KMS-11 (cell line): ENCODE data around the gene PRRC2B.

Experiments
- H2AFZ ChIP-seq: fragments of 200-600 bp; sonication (generic); 2 replicates; pipeline ENCODE4 v1.6.1; 2016; ENCODE audit warnings: antibody characterized with exemption, mixed run types, low read depth
- H3K27ac ChIP-seq: fragments of 200-600 bp; sonication (generic); 2 replicates; pipeline ENCODE4 v1.6.1; 2016; ENCODE audit warnings: mild to moderate bottlenecking, mixed run types
- H3K27me3 ChIP-seq: fragments of 200-600 bp; sonication (generic); 2 replicates; pipeline ENCODE4 v1.6.1; 2017; ENCODE audit warnings: mild to moderate bottlenecking, low read depth, mixed run types, moderate library complexity; ENCODE audit not compliant: insufficient read depth
- H3K36me3 ChIP-seq: fragments of 200-600 bp; sonication (generic); 2 replicates; pipeline ENCODE4 v1.6.1; 2017; ENCODE audit warnings: mild to moderate bottlenecking, mixed run types; ENCODE audit not compliant: insufficient read depth
- H3K4me1 ChIP-seq: fragments of 200-600 bp; sonication (generic); 2 replicates; pipeline ENCODE4 v1.6.1; 2016; ENCODE audit warnings: mild to moderate bottlenecking, low read depth, mixed run types; ENCODE audit not compliant: poor library complexity, severe bottlenecking
- H3K4me2 ChIP-seq: fragments of 200-600 bp; sonication (generic); 2 replicates; pipeline ENCODE4 v1.7.0; 2016; ENCODE audit warnings: mild to moderate bottlenecking, mixed run types
- H3K4me3 ChIP-seq: fragments of 200-600 bp; sonication (generic); IDR thresholded peaks from 2 replicates; pipeline ENCODE4 v1.6.1; 2017; ENCODE audit warnings: low read depth, low read length, mixed read lengths; ENCODE audit not compliant: insufficient read depth
- H3K79me2 ChIP-seq: fragments of 200-600 bp; sonication (generic); 2 replicates; pipeline ENCODE4 v1.6.1; 2016; ENCODE audit warnings: low read depth, mixed run types; ENCODE audit not compliant: insufficient read depth
- H3K9ac ChIP-seq: fragments of 200-600 bp; sonication (generic); 2 replicates; pipeline ENCODE4 v1.6.1; 2016; ENCODE audit warnings: mild to moderate bottlenecking, mixed run types
- H4K20me1 ChIP-seq: fragments of 200-600 bp; sonication (generic); 2 replicates; pipeline ENCODE4 v1.6.1; 2016; ENCODE audit warnings: mild to moderate bottlenecking, mixed run types; ENCODE audit not compliant: insufficient read depth
- TF ChIP-seq, protein P1 (sequence below): fragments of 200-600 bp; sonication (generic); conservative IDR thresholded peaks from 2 replicates; pipeline ENCODE4 v1.6.1; 2017; ENCODE audit warnings: low read depth, mild to moderate bottlenecking, antibody characterized with exemption, low read length, moderate library complexity, mixed read lengths

PRRC2B gene

GRCh38 chr9:131476777-131477345 lies 83.0 kb downstream of the PRRC2B start:
- no peak overlapping the region for H3K27ac ChIP-seq
- H4K20me1 ChIP-seq = no peaks in the 10 kb centered on the region
- no peaks in the 10 kb centered on the region for H3K4me1 ChIP-seq
- H3K36me3 ChIP-seq = peaks cover 13% of the 10 kb centered on the region; the same call in 1 of the 2 replicates
- no peaks in the 10 kb centered on the region for H3K27me3 ChIP-seq
- H2AFZ ChIP-seq = no peak overlapping the region
- H3K4me2 ChIP-seq = no peak overlapping the region
- H3K4me3 ChIP-seq = no peak overlapping the region
- peaks cover 10% of the 10 kb centered on the region; the same call in 1 of the 2 replicates for H3K79me2 ChIP-seq
- TF ChIP-seq, protein P1, sequence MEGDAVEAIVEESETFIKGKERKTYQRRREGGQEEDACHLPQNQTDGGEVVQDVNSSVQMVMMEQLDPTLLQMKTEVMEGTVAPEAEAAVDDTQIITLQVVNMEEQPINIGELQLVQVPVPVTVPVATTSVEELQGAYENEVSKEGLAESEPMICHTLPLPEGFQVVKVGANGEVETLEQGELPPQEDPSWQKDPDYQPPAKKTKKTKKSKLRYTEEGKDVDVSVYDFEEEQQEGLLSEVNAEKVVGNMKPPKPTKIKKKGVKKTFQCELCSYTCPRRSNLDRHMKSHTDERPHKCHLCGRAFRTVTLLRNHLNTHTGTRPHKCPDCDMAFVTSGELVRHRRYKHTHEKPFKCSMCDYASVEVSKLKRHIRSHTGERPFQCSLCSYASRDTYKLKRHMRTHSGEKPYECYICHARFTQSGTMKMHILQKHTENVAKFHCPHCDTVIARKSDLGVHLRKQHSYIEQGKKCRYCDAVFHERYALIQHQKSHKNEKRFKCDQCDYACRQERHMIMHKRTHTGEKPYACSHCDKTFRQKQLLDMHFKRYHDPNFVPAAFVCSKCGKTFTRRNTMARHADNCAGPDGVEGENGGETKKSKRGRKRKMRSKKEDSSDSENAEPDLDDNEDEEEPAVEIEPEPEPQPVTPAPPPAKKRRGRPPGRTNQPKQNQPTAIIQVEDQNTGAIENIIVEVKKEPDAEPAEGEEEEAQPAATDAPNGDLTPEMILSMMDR = no peak
- no peak overlapping the region for H3K9ac ChIP-seq

DNA sequence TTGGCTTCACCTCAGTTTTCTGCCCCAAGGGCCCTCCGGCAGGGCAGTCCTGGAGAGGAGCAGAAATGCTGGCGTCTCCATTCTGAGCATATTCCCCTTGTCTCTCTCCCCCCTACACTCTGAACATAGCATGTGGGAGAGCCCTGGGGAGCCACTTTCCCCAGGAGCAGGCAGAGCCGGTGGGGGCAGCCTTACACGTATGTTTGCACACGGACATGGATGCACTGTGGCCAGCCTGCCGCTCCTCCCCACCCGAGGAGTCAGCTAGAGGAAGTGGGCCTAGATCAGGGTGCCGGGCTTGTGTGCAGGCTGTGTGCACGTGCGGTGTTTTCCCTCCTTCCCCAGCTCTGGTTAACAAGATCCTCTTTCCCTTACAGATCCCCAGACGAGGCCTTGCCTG lies 83.5 kb downstream of the PRRC2B start:
- H4K20me1 ChIP-seq = no peaks in the 10 kb centered on the region
- H3K27ac ChIP-seq = no peak overlapping the region
- peaks cover 9% of the 10 kb centered on the region; the same call in 1 of the 2 replicates for H3K79me2 ChIP-seq
- no peak overlapping the region for H2AFZ ChIP-seq
- H3K4me3 ChIP-seq = no peak overlapping the region
- TF ChIP-seq, protein P1 = no peak
- no peaks in the 10 kb centered on the region for H3K4me1 ChIP-seq
- no peaks in the 10 kb centered on the region for H3K27me3 ChIP-seq
- H3K4me2 ChIP-seq = no peak overlapping the region
- no peak overlapping the region for H3K9ac ChIP-seq
- peaks cover 13% of the 10 kb centered on the region; the same call in 1 of the 2 replicates for H3K36me3 ChIP-seq

DNA sequence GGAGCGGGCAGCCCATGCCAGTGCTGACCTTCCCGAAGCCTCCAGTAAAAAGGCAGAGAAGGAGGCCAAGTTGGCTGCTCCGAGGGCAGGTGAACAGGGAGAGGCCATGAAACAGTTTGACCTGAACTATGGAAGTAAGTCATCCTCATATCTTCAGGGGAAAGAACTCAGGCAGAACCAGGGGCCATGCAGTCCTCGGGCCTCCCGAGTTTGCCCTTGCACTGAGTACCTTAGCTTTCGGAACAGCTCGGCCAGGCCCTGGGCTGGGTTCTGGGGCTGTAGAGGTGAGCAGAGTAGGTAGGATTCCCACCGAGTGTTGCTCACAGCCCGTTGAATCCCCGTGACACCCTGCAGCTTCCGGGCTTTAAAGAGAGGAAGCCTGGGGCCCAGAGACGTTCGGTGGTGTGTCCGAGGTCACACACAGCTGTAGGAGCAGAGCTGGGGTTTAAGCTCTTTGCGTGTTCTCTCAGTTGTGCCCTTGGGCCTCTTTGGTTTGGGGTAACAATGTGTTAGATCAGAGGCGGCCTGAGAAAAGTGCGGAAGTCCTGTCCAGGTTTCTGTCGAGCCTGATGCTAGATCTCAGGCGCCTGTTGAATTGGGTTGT lies 84.0 kb downstream of the PRRC2B start:
- TF ChIP-seq, protein P1 = no peak
- Histone ChIP-seq H4K20me1 (no peaks in the 10 kb centered on the region), H3K9ac (no peak overlapping the region), H3K4me3 (no peak overlapping the region), H3K36me3 (peaks cover 13% of the 10 kb centered on the region; the same call in 1 of the 2 replicates), H3K27ac (no peak overlapping the region), H3K27me3 (no peaks in the 10 kb centered on the region), H3K79me2 (peaks cover 6% of the 10 kb centered on the region; the same call in 1 of the 2 replicates), H3K4me1 (no peaks in the 10 kb centered on the region), H2AFZ (no peak overlapping the region), H3K4me2 (no peak overlapping the region)

GRCh38 chr9:131478421-131478868 lies 84.6 kb downstream of the PRRC2B start:
- Histone ChIP-seq H2AFZ (no peak overlapping the region), H3K79me2 (peaks cover 6% of the 10 kb centered on the region; the same call in 1 of the 2 replicates), H3K4me2 (no peak overlapping the region), H3K27me3 (no peaks in the 10 kb centered on the region), H3K4me1 (no peaks in the 10 kb centered on the region), H3K36me3 (peaks cover 13% of the 10 kb centered on the region; the same call in 1 of the 2 replicates), H3K4me3 (no peak overlapping the region), H3K9ac (no peak overlapping the region), H4K20me1 (no peaks in the 10 kb centered on the region), H3K27ac (no peak overlapping the region)
- TF ChIP-seq, protein P1 = peak; percentile 47
